Measurements from ENCODE around the gene EIF6.

GRCh38 chr20:35280523-35280922 lies 4.0 kb downstream of the EIF6 start:
- TF ChIP-seq CTCF (IDR thresholded peaks at IDR 0.05) (no peak), POLR2A (IDR thresholded peaks at IDR 0.05) (no peak)

All from body of pancreas (tissue), 4 donors.